Measurements from ENCODE around the gene ZNF837. TPM values are rescaled to one million over a fixed set of nuclear protein-coding genes. Genes with fewer than 3 reads are reported as not detected.

The ZNF837 gene
- polyA plus RNA-seq, 1 donor (not counting 4 experiments of a cell fraction or from before 2014, with no cell fraction given): 0.29 TPM

- Histone ChIP-seq H3K4me3 (ENCODE audit: control insufficient read depth in 2 of 3, extremely low read depth in 1 of 3, insufficient read depth in 2 of 3, low read depth in 1 of 3, low read length in 3 of 3) (no peak overlapping the region), H3K79me2 (ENCODE audit: control insufficient read depth, insufficient read depth, low read length) (peaks cover 43% of the 10 kb centered on the region)
- no peak for FAIRE-seq
Measured at GRCh38 chr19:58328999-58329398, 51.8 kb downstream of the ZNF837 start.

GRCh38 chr19:58326914-58327726, 53.7 kb downstream of the ZNF837 start, which contains the start of gene ZSCAN22:
TSS of gene ZSCAN22 (plus strand) at chr19:58326994. CDS start at chr19:58334803, 7,809 bp downstream.
- Histone ChIP-seq H3K4me3 (ENCODE audit: control insufficient read depth in 2 of 3, extremely low read depth in 1 of 3, insufficient read depth in 2 of 3, low read depth in 1 of 3, low read length in 3 of 3) (peak within 1 kb of the TSS; percentile 82 to 86 (median 83)), H3K4me1 (ENCODE audit: control insufficient read depth, extremely low read depth, insufficient read depth, low read length) (peaks cover 28% of the 10 kb centered on the region), H3K27me3 (ENCODE audit: control insufficient read depth, extremely low read depth, insufficient read depth, low read length) (no peaks in the 10 kb centered on the region), H3K9ac (ENCODE audit: control insufficient read depth, extremely low read depth, insufficient read depth, low read length) (peak within 1 kb of the TSS; percentile 94), H4K20me1 (ENCODE audit: control insufficient read depth, extremely low read depth, insufficient read depth, low read length) (no peaks in the 10 kb centered on the region), H3K36me3 (ENCODE audit: control insufficient read depth in 2 of 2, extremely low read depth in 1 of 2, insufficient read depth in 2 of 2, low read length in 2 of 2) (peaks cover 5 to 7% of the 10 kb centered on the region in 2 experiments), H3K79me2 (ENCODE audit: control insufficient read depth, insufficient read depth, low read length) (peaks cover 43% of the 10 kb centered on the region), H3K9me3 (ENCODE audit: control insufficient read depth, low read depth, low read length) (no peaks in the 10 kb centered on the region), H3K27ac (ENCODE audit: control insufficient read depth, insufficient read depth, low read length) (peak within 1 kb of the TSS; percentile 85), H2AFZ (ENCODE audit: control insufficient read depth, low read length) (peak within 1 kb of the TSS; percentile 100), H3K9me1 (ENCODE audit: control insufficient read depth, extremely low read depth, insufficient read depth, low read length) (peaks cover 2% of the 10 kb centered on the region), H3K4me2 (ENCODE audit: control insufficient read depth, extremely low read depth, insufficient read depth, low read depth, low read length) (peak within 1 kb of the TSS; percentile 93)
- dilution Hi-C loops (cut with MboI; ENCODE audit: extremely low pct_ligation_motif_present, low sequenced_read_pairs): no loop called here
- FAIRE-seq: no peak
- peak; percentile 80 for DNase-seq (ENCODE audit: low read depth, low spot score)
- TF ChIP-seq EZH2 (IDR thresholded peaks at IDR 0.05; ENCODE audit: low read length) (no peak), CTCF (optimal IDR thresholded peaks at IDR 0.05 in 1 of 3, IDR thresholded peaks at IDR 0.05 in 1 of 3, conservative IDR thresholded peaks at IDR 0.05 in 1 of 3; ENCODE audit: extremely low read depth in 1 of 3, insufficient read depth in 2 of 3, low read length in 3 of 3) (peak in 1 of 3 experiments; percentile 29)

More at GRCh38 chr19:58328999-58329398, 51.8 kb downstream of the ZNF837 start:
- Histone ChIP-seq H3K9me3 (ENCODE audit: control insufficient read depth, low read depth, low read length) (no peaks in the 10 kb centered on the region), H3K9me1 (ENCODE audit: control insufficient read depth, extremely low read depth, insufficient read depth, low read length) (peaks cover 2% of the 10 kb centered on the region), H4K20me1 (ENCODE audit: control insufficient read depth, extremely low read depth, insufficient read depth, low read length) (no peaks in the 10 kb centered on the region), H3K36me3 (ENCODE audit: control insufficient read depth in 2 of 2, extremely low read depth in 1 of 2, insufficient read depth in 2 of 2, low read length in 2 of 2) (peaks cover 5 to 7% of the 10 kb centered on the region in 2 experiments), H3K4me2 (ENCODE audit: control insufficient read depth, extremely low read depth, insufficient read depth, low read depth, low read length) (no peak overlapping the region), H3K4me1 (ENCODE audit: control insufficient read depth, extremely low read depth, insufficient read depth, low read length) (peaks cover 28% of the 10 kb centered on the region), H3K27ac (ENCODE audit: control insufficient read depth, insufficient read depth, low read length) (no peak overlapping the region), H3K9ac (ENCODE audit: control insufficient read depth, extremely low read depth, insufficient read depth, low read length) (no peak overlapping the region), H3K27me3 (ENCODE audit: control insufficient read depth, extremely low read depth, insufficient read depth, low read length) (no peaks in the 10 kb centered on the region), H2AFZ (ENCODE audit: control insufficient read depth, low read length) (no peak overlapping the region)
- dilution Hi-C loops (cut with MboI; ENCODE audit: extremely low pct_ligation_motif_present, low sequenced_read_pairs): no loop called here
- no peak for DNase-seq (ENCODE audit: low read depth, low spot score)
- TF ChIP-seq EZH2 (IDR thresholded peaks at IDR 0.05; ENCODE audit: low read length) (no peak), CTCF (optimal IDR thresholded peaks at IDR 0.05 in 1 of 3, IDR thresholded peaks at IDR 0.05 in 1 of 3, conservative IDR thresholded peaks at IDR 0.05 in 1 of 3; ENCODE audit: extremely low read depth in 1 of 3, insufficient read depth in 2 of 3, low read length in 3 of 3) (peak in 2 of 3 experiments; percentile 14 to 25)
